HepG2 (cell line): ENCODE data around the gene PMFBP1. TPM values are rescaled to one million over a fixed set of nuclear protein-coding genes. Genes with fewer than 3 reads are reported as not detected.
A peak's percentile ranks its signal among the peaks of the same experiment; 100 is the strongest.

Experiments
- ATAC-seq: fragments of 200-7000 bp; cut with Tn5 transposase; 3 replicates; pipeline ENCODE4 v1.9.1; 2020; ENCODE audit warnings: mild to moderate bottlenecking, moderate library complexity
- BruUV-seq: library from RNA; stranded (reverse); fragments of 400-500 nt; replicated peaks from 2 replicates; lab custom pipeline; 2021; lab: Mats Ljungman, UMichigan
- CTCF ChIA-PET: fragments of 300-600 bp; formaldehyde crosslinking; extraction: SDS; loops from one replicate; lab custom pipeline; 2021; ENCODE audit warnings: low total read pairs, inconsistent platforms, low intra/inter-chr PET ratio; lab: Yijun Ruan, JAX
- POLR2A ChIA-PET: fragments of 350-600 bp; sonication (Branson Sonifier 250); formaldehyde crosslinking; loops from one replicate; lab custom pipeline; 2020; ENCODE audit warnings: antibody characterized with exemption, inconsistent platforms; lab: Yijun Ruan, JAX
- DNase-seq: peaks from one replicate; pipeline ENCODE4 v3.0.0-alpha.2; 2015; ENCODE audit warnings: low spot score
- FAIRE-seq: peaks from 3 replicates; lab custom pipeline; 2011; peaks lifted over from hg19 to GRCh38; lab: Jason Lieb, UNC
- H2AFZ ChIP-seq: one replicate; pipeline ENCODE4 v1.6.1; 2011; ENCODE audit warnings: low read length, inconsistent platforms
- H3K27ac ChIP-seq: fragments of 300-600 bp; 3 replicates; pipeline ENCODE4 v1.8.0; 2011; ENCODE audit warnings: mixed run types, mild to moderate bottlenecking, mixed read lengths, low read length, inconsistent platforms; ENCODE audit not compliant: insufficient read depth; ENCODE audit errors: extremely low read length
- H3K27me3 ChIP-seq, 2 experiments: fragments of 200-600 bp in 1 of 2; 2 replicates in 1 of 2; 3 replicates in 1 of 2; pipeline versions ENCODE4 v1.6.0 to v1.8.0; 2011; ENCODE audit warnings: low read length in 2 of 2, mild to moderate bottlenecking in 2 of 2, moderate library complexity in 2 of 2, inconsistent platforms in 1 of 2; ENCODE audit not compliant: insufficient read depth in 2 of 2, control insufficient read depth in 1 of 2
- H3K36me3 ChIP-seq, 2 experiments: fragments of 200-600 bp in 1 of 2; replicated peaks in 1 of 2; 2 replicates in 1 of 2; 3 replicates in 1 of 2; pipeline versions ENCODE4 v1.5.1 to v1.8.0; 2011; ENCODE audit warnings: low read length in 2 of 2, inconsistent platforms in 1 of 2; ENCODE audit not compliant: insufficient read depth in 2 of 2, control insufficient read depth in 1 of 2
- H3K4me1 ChIP-seq: 2 replicates; pipeline ENCODE4 v1.5.1; 2012; ENCODE audit warnings: low read length, inconsistent platforms; ENCODE audit not compliant: insufficient read depth
- H3K4me2 ChIP-seq: 2 replicates; pipeline ENCODE4 v1.6.0; 2011; ENCODE audit warnings: low read depth, low read length, inconsistent platforms
- H3K4me3 ChIP-seq, 3 experiments: fragments of 200-600 bp in 1 of 3; sonication (generic), shearing (Covaris generic) in 1 of 3; replicated peaks in 1 of 3; 2 replicates each; pipeline ENCODE4 v1.5.1; 2011 to 2016; ENCODE audit warnings: low read length in 3 of 3, inconsistent platforms in 2 of 3, low read depth in 2 of 3, mild to moderate bottlenecking in 2 of 3, control low read depth in 1 of 3, mixed read lengths in 1 of 3; ENCODE audit not compliant: insufficient read depth in 1 of 3
- H3K79me2 ChIP-seq: one replicate; pipeline ENCODE4 v1.6.1; 2011; ENCODE audit warnings: low read length, inconsistent platforms; ENCODE audit not compliant: insufficient read depth
- H3K9ac ChIP-seq: 2 replicates; pipeline ENCODE4 v1.6.0; 2011; ENCODE audit warnings: mild to moderate bottlenecking, low read depth, low read length, inconsistent platforms; ENCODE audit not compliant: insufficient read depth
- H3K9me3 ChIP-seq: 2 replicates; pipeline ENCODE4 v1.5.1; 2012; ENCODE audit warnings: mild to moderate bottlenecking, low read length
- H4K20me1 ChIP-seq: 2 replicates; pipeline ENCODE4 v1.6.0; 2011; ENCODE audit warnings: inconsistent platforms, mild to moderate bottlenecking, low read length, moderate library complexity; ENCODE audit not compliant: insufficient read depth
- ADNP ChIP-seq: sonication (generic); formaldehyde crosslinking; IDR thresholded peaks from 2 replicates; pipeline ENCODE4 v1.4.0; 2020; ENCODE audit warnings: missing genetic modification reagents
- BCLAF1 ChIP-seq: fragments of 450-650 bp; IDR thresholded peaks from 2 replicates; pipeline ENCODE4 v1.6.1; 2017; ENCODE audit warnings: mild to moderate bottlenecking
- BORCS8-MEF2B ChIP-seq: sonication (generic); formaldehyde crosslinking; IDR thresholded peaks from 2 replicates; pipeline ENCODE4 v1.8.0; 2022; ENCODE audit warnings: mild to moderate bottlenecking, missing genetic modification reagents
- CHD4 ChIP-seq: fragments of 200-600 bp; sonication (generic); IDR thresholded peaks from 2 replicates; pipeline ENCODE4 v1.7.0; 2017; ENCODE audit warnings: mild to moderate bottlenecking, low read length, borderline replicate concordance
- FOXP4 ChIP-seq: sonication (generic); formaldehyde crosslinking; IDR thresholded peaks from 2 replicates; pipeline ENCODE4 v1.4.0; 2020; ENCODE audit warnings: missing genetic modification reagents
- HMG20B ChIP-seq: conservative IDR thresholded peaks from 2 replicates; pipeline ENCODE4 v1.6.1; 2016; ENCODE audit warnings: missing genetic modification reagents, missing compliant biosample characterization
- HNRNPL ChIP-seq: fragments of 200-400 bp; formaldehyde crosslinking; IDR thresholded peaks from 2 replicates; pipeline ENCODE4 v1.6.1; 2017; ENCODE audit warnings: mild to moderate bottlenecking, low read depth, low read length
- KLF9 ChIP-seq: IDR thresholded peaks from 2 replicates; pipeline ENCODE4 v1.6.1; 2016; ENCODE audit warnings: low read depth
- MTA1 ChIP-seq: sonication (generic); formaldehyde crosslinking; IDR thresholded peaks from 2 replicates; pipeline ENCODE4 v1.4.0; 2020; ENCODE audit warnings: missing genetic modification reagents, mild to moderate bottlenecking, borderline replicate concordance
- MXD4 ChIP-seq: IDR thresholded peaks from 2 replicates; pipeline ENCODE4 v1.6.1; 2016; ENCODE audit warnings: mild to moderate bottlenecking, missing biosample characterization, missing genetic modification reagents
- RBM22 ChIP-seq: fragments of 200-400 bp; formaldehyde crosslinking; optimal IDR thresholded peaks from 2 replicates; pipeline ENCODE3; 2017; ENCODE audit warnings: mild to moderate bottlenecking, low read length, moderate library complexity
- SRF ChIP-seq: IDR thresholded peaks from 2 replicates; pipeline ENCODE4 v1.6.1; 2011; ENCODE audit warnings: mild to moderate bottlenecking, low read depth, low read length, moderate library complexity
- STAG1 ChIP-seq: sonication (generic); formaldehyde crosslinking; IDR thresholded peaks from 2 replicates; pipeline ENCODE4 v1.4.0; 2020; ENCODE audit warnings: missing genetic modification reagents
- TAF15 ChIP-seq: fragments of 200-400 bp; formaldehyde crosslinking; IDR thresholded peaks from one replicate; pipeline ENCODE4 v1.6.1; 2018; ENCODE audit warnings: mild to moderate bottlenecking, low read depth, low read length; ENCODE audit not compliant: poor library complexity, severe bottlenecking
- ZEB1 ChIP-seq: IDR thresholded peaks from 2 replicates; pipeline ENCODE4 v1.6.1; 2012; ENCODE audit warnings: mild to moderate bottlenecking, low read depth, inconsistent platforms; ENCODE audit not compliant: insufficient replicate concordance
- ZKSCAN1 ChIP-seq: fragments of 150-350 bp; IDR thresholded peaks from 2 replicates; pipeline ENCODE4 v1.6.1; 2014; ENCODE audit warnings: low read length
- ZKSCAN8 ChIP-seq: IDR thresholded peaks from 2 replicates; pipeline ENCODE4 v1.6.1; 2016; ENCODE audit warnings: borderline replicate concordance, missing genetic modification reagents, missing compliant biosample characterization
- ZMYM2 ChIP-seq: sonication (generic); formaldehyde crosslinking; IDR thresholded peaks from 2 replicates; pipeline ENCODE4 v1.8.0; 2022; ENCODE audit warnings: mild to moderate bottlenecking, missing genetic modification reagents
- ZNF143 ChIP-seq: sonication (generic); formaldehyde crosslinking; IDR thresholded peaks from 2 replicates; pipeline ENCODE4 v1.4.0; 2020; ENCODE audit warnings: missing genetic modification reagents
- ZNF275 ChIP-seq: sonication (generic); formaldehyde crosslinking; IDR thresholded peaks from 2 replicates; pipeline ENCODE4 v1.8.0; 2022; ENCODE audit warnings: missing genetic modification reagents, mild to moderate bottlenecking, inconsistent platforms, borderline replicate concordance
- ZNF496 ChIP-seq: sonication (generic); formaldehyde crosslinking; IDR thresholded peaks from 2 replicates; pipeline ENCODE4 v1.8.1; 2023; ENCODE audit warnings: mild to moderate bottlenecking, moderate library complexity, missing genetic modification reagents; ENCODE audit not compliant: insufficient replicate concordance
- WGBS: methylation state at CpG from one replicate; pipeline ENCODE4 v1.1.6; 2017; ENCODE audit warnings: low lambda C conversion rate; 5-methylcytosine and 5-hydroxymethylcytosine counted together
- in situ Hi-C: cut with HindIII; loops from 2 replicates; pipeline ENCODE4 v1.10.0; 2017; ENCODE audit warnings: low pct_unique_long_range_greater_than_20kb; ENCODE audit not compliant: extremely low pct_ligation_motif_present
- intact Hi-C: fragments of 100-400 bp; cut with micrococcal nuclease; formaldehyde crosslinking; loops from one replicate; pipeline ENCODE4 v1.10.0; 2022; ENCODE audit not compliant: unreplicated experiment
- polyA plus RNA-seq, 8 experiments: library from polyadenylated mRNA; depleted of rRNA in 3 of 8; stranded (reverse) in 7 of 8; unstranded in 1 of 8; fragments of >200 nt; fragmentation: Illumina TruSeq in 4 of 8; extraction: Trizol in 4 of 8; gene quantifications; 2 replicates each; pipeline versions ENCODE4 v1.2.1 to v1.2.3, GENCODE V29; 2011 to 2016; ENCODE audit warnings: low read depth in 4 of 8, missing spikeins in 1 of 8, mixed read lengths in 1 of 8; ENCODE audit not compliant: insufficient read depth in 1 of 8
- total RNA-seq, 5 experiments: library from RNA; depleted of rRNA; stranded (reverse); fragments of >200 nt; fragmentation: Illumina TruSeq; extraction: Trizol; gene quantifications; 2 replicates each; pipeline ENCODE4 v1.2.3, GENCODE V29; 2016; ENCODE audit warnings: low read depth in 1 of 5

Gene PMFBP1
- total and polyA plus RNA-seq, 2 of the 13 experiments (the other 11 are each of a cell fraction or from before 2014, with no cell fraction given): 1.9 to 3.8 TPM

- WGBS: 77% methylated on average over 15 of the region's 15 CpGs
- Histone ChIP-seq H3K79me2 (peaks cover 34% of the 10 kb centered on the region), H3K36me3 (peaks cover 64 to 79% of the 10 kb centered on the region in 2 experiments), H3K4me3 (no peak overlapping the region), H3K27ac (no peak overlapping the region), H3K9me3 (no peaks in the 10 kb centered on the region), H2AFZ (no peak overlapping the region), H4K20me1 (no peaks in the 10 kb centered on the region; the same call in none of the 2 replicates), H3K9ac (no peak overlapping the region), H3K4me2 (no peak overlapping the region), H3K27me3 (peaks cover 0 to 4% of the 10 kb centered on the region in 2 experiments; a peak in 1 of 5 replicates), H3K4me1 (peaks cover 23% of the 10 kb centered on the region)
- in situ Hi-C loops (no loop called here), intact Hi-C loops (loop anchor here (1.0 to 5.0 kb wide), 3 partner anchors 33 to 137 kb away; partner anchors contain the start of gene DHODH)
- ChIA-PET CTCF (interaction anchor here (2.1 kb wide), 1 partner anchor 32 kb away, joined by 58 read pairs; no protein-coding TSS in a partner anchor), POLR2A (no interaction called here)
- no peak for FAIRE-seq
- no peak for DNase-seq
- peak; percentile 52 for ATAC-seq
- no TSS peak for BruUV-seq
- TF ChIP-seq MTA1 (CRISPR knock-in tag) (no peak), ADNP (CRISPR knock-in tag) (no peak), STAG1 (CRISPR knock-in tag) (no peak), ZMYM2 (CRISPR knock-in tag) (no peak), TAF15 (no peak), ZNF143 (CRISPR knock-in tag) (no peak), SRF (no peak), RBM22 (no peak), FOXP4 (CRISPR knock-in tag) (no peak), ZNF275 (CRISPR knock-in tag) (no peak), ZKSCAN1 (no peak), HNRNPL (no peak), BCLAF1 (no peak), CHD4 (no peak), HMG20B (CRISPR knock-in tag) (no peak), ZKSCAN8 (no peak), BORCS8-MEF2B (CRISPR knock-in tag) (no peak), ZEB1 (no peak), KLF9 (CRISPR knock-in tag) (no peak), ZNF496 (CRISPR knock-in tag) (no peak), MXD4 (no peak)
Observed at GRCh38 chr16:72098936-72099335, 73.0 kb downstream of the PMFBP1 start.
